ENCODE measurements around the gene BMP7. TPM values are rescaled to one million over a fixed set of nuclear protein-coding genes. Genes with fewer than 3 reads are reported as not detected.
"Not testable (repeated sequence)": the region's sequence is repeated elsewhere in the genome, so short reads cannot be mapped to it uniquely, and the experiment has no call there.

BMP7 gene
- total and polyA plus RNA-seq, 12 donors = 0.74 to 6.7 (median 2.2) TPM; not detected in 3

- DNase-seq = no peak
- intact Hi-C loops (cut with DNase I) = no loop called here
- Histone ChIP-seq H3K9me3 (replicated peaks in 1 of 3) (no peaks in the 10 kb centered on the region), H3K27ac (no peak overlapping the region), H3K4me3 (no peak overlapping the region), H3K27me3 (no peaks in the 10 kb centered on the region), H3K4me1 (replicated peaks in 1 of 2) (no peaks in the 10 kb centered on the region), H3K36me3 (replicated peaks in 1 of 2) (no peaks in the 10 kb centered on the region)
- WGBS, 4 donors = 81 to 86% (median 85%) methylated on average over 8 of the region's 8 CpGs
- no peak for TF ChIP-seq POLR2A (IDR thresholded peaks at IDR 0.05)
- TF ChIP-seq CTCF (IDR thresholded peaks at IDR 0.05) = no peak
These were observed 105.5 kb downstream of the BMP7 start for GRCh38 chr20:57160985-57161384.

DNA sequence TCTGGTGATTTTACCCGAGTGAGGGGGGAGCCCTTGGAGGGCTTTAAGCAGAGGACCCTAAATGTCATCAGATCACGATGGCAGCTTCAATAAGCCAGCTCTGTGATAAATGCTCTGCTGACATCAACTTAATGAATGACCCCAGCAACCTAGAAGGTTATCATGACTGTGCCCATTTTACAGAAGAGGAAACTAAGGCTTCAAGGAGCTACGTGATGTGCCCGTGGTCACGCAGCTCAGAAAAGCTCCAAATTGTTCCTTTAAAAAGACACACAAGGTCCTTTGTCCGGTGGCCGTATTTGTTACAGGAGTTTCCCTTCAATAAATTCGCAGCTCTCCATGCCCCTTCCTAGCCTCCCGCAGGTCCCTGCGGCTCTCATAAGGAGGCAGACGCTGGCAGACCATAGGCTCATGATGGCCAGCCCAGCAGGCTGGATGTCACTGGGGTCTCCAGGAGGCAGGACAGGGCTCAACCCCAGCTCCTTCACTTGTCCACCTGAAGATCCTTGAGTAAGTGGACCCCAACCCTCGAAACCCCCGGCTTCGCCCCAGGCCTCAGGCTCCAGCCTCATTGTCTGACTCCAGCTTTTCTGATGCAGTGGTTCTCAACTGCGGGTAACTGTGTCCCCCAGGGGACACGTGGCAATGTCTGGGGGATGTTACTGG is 106.4 kb downstream of the BMP7 start:
- intact Hi-C loops (cut with DNase I) = no loop called here
- Histone ChIP-seq H3K36me3 (replicated peaks in 1 of 2) (no peaks in the 10 kb centered on the region), H3K4me3 (no peak overlapping the region), H3K27me3 (no peaks in the 10 kb centered on the region), H3K4me1 (replicated peaks in 1 of 2) (no peaks in the 10 kb centered on the region), H3K27ac (no peak overlapping the region), H3K9me3 (replicated peaks in 1 of 3) (no peaks in the 10 kb centered on the region)
- no peak for DNase-seq
- WGBS, 4 donors = 78 to 82% (median 79%) methylated on average over 13 to 16 of the region's 16 CpGs
- TF ChIP-seq POLR2A (IDR thresholded peaks at IDR 0.05) (no peak), CTCF (IDR thresholded peaks at IDR 0.05) (no peak)

DNA sequence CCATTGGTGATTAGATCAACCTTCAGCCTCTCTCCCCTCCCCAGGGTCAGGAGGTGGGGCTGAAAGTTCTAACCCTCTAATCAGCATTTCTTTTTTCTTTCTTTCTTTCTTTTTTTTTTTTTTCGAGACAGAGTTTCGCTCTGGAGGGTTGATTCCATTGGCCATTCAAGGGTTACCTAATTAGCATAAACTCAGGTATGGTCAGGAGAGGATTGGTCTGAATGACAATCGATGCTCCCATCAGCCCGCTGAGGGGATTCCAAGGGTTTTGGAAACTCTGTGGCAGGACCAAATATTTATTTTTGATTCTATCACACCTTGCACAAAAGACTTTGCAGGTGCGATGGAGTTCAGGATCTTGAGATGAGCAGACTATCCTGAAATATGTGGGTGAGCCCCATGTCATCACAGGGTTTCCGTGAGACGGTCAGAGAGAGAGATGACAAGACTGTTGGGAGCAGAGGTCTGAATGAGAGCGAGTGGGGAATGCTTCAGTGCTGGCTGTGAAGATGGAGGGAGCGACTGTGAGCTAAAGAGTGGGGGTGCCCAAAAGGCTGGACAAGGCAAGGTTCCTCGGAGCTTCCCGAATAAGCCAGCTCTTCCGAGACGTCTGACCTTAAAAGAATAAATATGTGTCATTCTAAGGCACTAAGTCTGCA is 107.1 kb downstream of the BMP7 start:
- no peaks in the 10 kb centered on the region for H3K27me3 ChIP-seq
- no peak overlapping the region for H3K4me3 ChIP-seq
- no peaks in the 10 kb centered on the region for H3K36me3 ChIP-seq (replicated peaks in 1 of 2)
- H3K9me3 ChIP-seq (replicated peaks in 1 of 3) = no peaks in the 10 kb centered on the region
- no peak for DNase-seq
- intact Hi-C loops (cut with DNase I) = no loop called here
- no peak for TF ChIP-seq POLR2A (IDR thresholded peaks at IDR 0.05)
- TF ChIP-seq CTCF (IDR thresholded peaks at IDR 0.05) = no peak
- no peaks in the 10 kb centered on the region for H3K4me1 ChIP-seq (replicated peaks in 1 of 2)
- no peak overlapping the region for H3K27ac ChIP-seq
- WGBS, 4 donors = 60 to 71% (median 66%) methylated on average over 13 of the region's 13 CpGs

DNA sequence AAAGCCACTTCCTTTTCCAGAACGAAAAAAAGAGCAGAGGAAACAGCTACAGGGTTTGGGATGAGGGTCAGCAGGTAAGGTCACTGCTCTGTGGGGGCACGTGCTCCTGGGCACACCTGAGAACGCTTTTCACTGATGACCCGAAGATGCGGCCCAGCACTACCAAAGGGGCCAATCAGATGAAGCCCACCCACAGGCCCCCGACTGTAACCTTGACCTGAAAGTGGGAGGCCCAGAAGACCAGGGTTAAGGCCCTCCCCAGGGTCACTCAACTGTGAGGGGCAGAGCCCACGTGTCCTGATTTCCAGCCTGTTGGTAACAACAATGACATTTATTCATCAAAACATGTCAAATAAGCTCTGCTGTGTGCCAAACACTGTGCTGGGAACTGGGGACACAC is 108.0 kb downstream of the BMP7 start:
- H3K27ac ChIP-seq = no peak overlapping the region
- no peaks in the 10 kb centered on the region for H3K4me1 ChIP-seq (replicated peaks in 1 of 2)
- DNase-seq = no peak
- H3K4me3 ChIP-seq = no peak overlapping the region
- H3K27me3 ChIP-seq = no peaks in the 10 kb centered on the region
- intact Hi-C loops (cut with DNase I) = no loop called here
- no peaks in the 10 kb centered on the region for H3K36me3 ChIP-seq (replicated peaks in 1 of 2)
- WGBS, 4 donors = 20 to 71% (median 67%) methylated on average over 1 to 7 of the region's 7 CpGs
- no peaks in the 10 kb centered on the region for H3K9me3 ChIP-seq (replicated peaks in 1 of 3)
- TF ChIP-seq POLR2A (IDR thresholded peaks at IDR 0.05) (no peak), CTCF (IDR thresholded peaks at IDR 0.05) (no peak)

DNA sequence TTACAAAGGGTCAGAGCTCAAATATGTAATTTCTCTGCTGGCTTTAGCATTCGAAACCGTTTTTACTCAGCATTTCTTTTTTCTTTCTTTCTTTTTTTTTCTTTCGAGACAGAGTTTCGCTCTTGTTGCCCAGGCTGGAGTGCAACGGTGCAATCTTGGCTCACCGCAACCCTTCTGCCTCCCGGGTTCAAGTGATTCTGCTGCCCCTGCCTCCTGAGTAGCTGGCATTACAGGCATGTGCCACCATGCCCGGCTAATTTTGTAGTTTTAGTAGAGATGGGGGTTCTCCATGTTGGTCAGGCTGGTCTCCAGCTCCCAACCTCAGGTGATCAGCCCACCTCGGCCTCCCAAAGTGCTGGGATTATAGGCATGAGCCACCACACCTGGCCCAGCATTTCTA is 108.7 kb downstream of the BMP7 start:
- H3K9me3 ChIP-seq (replicated peaks in 1 of 3); H3K4me3 ChIP-seq; H3K36me3 ChIP-seq (replicated peaks in 1 of 2); DNase-seq; intact Hi-C loops (cut with DNase I); H3K27me3 ChIP-seq; H3K27ac ChIP-seq; H3K4me1 ChIP-seq (replicated peaks in 1 of 2): not testable (repeated sequence)
- 66 to 84% (median 75%) methylated on average over 9 of the region's 9 CpGs for WGBS, 4 donors

All from adrenal gland (tissue), 12 donors.